ENCODE results near the gene SEMA4D.
"Not testable (repeated sequence)": the region's sequence is repeated elsewhere in the genome, so short reads cannot be mapped to it uniquely, and the experiment has no call there.

The SEMA4D gene

GRCh38 chr9:89363311-89363670 is 134.6 kb downstream of the SEMA4D start:
- no peak for DNase-seq

GRCh38 chr9:89362647-89363310 is 135.1 kb downstream of the SEMA4D start:
- DNase-seq, result no peak

- DNase-seq, result no peak
These were observed 135.9 kb downstream of the SEMA4D start for GRCh38 chr9:89361816-89362646.

- DNase-seq, result no peak
These were observed 136.9 kb downstream of the SEMA4D start for GRCh38 chr9:89361031-89361430.

GRCh38 chr9:89360465-89360864 is 137.4 kb downstream of the SEMA4D start:
- no peak for DNase-seq

- no peak for DNase-seq
These were observed 138.1 kb downstream of the SEMA4D start for GRCh38 chr9:89359751-89360261.

GRCh38 chr9:89358985-89359384 is 138.9 kb downstream of the SEMA4D start:
- no peak for DNase-seq

GRCh38 chr9:89358376-89358916 is 139.5 kb downstream of the SEMA4D start:
- DNase-seq, result no peak

- DNase-seq, result no peak
These were observed 140.3 kb downstream of the SEMA4D start for GRCh38 chr9:89357331-89358197.

- no peak for DNase-seq
These were observed 141.1 kb downstream of the SEMA4D start for GRCh38 chr9:89356782-89357181.

GRCh38 chr9:89354471-89354870 is 143.4 kb downstream of the SEMA4D start:
- DNase-seq, result no peak

GRCh38 chr9:89353989-89354388 is 143.9 kb downstream of the SEMA4D start:
- no peak for DNase-seq

- DNase-seq, result no peak
These were observed 144.9 kb downstream of the SEMA4D start for GRCh38 chr9:89352874-89353649.

- DNase-seq, result no peak
These were observed 145.5 kb downstream of the SEMA4D start for GRCh38 chr9:89352451-89352850.

GRCh38 chr9:89351584-89352300 is 146.2 kb downstream of the SEMA4D start:
- DNase-seq, result no peak

- DNase-seq, result no peak
These were observed 146.8 kb downstream of the SEMA4D start for GRCh38 chr9:89350988-89351557.

- no peak for DNase-seq
These were observed 148.3 kb downstream of the SEMA4D start for GRCh38 chr9:89349607-89350006.

GRCh38 chr9:89347651-89348050 is 150.3 kb downstream of the SEMA4D start:
- no peak for DNase-seq

- DNase-seq, result no peak
These were observed 151.2 kb downstream of the SEMA4D start for GRCh38 chr9:89346696-89347095.

GRCh38 chr9:89345476-89345875 is 152.4 kb downstream of the SEMA4D start:
- no peak for DNase-seq

GRCh38 chr9:89343812-89344211 is 154.1 kb downstream of the SEMA4D start:
- DNase-seq, result not testable (repeated sequence)

All from NCI-H1436 (cell line).